Tibial nerve (tissue), 4 donors: ENCODE data around the gene CACNA1I. TPM values are rescaled to one million over a fixed set of nuclear protein-coding genes. Genes with fewer than 3 reads are reported as not detected.

ENCODE experiments used
- DNase-seq, 2 donors: peaks; one replicate each; pipeline ENCODE4 v3.0.0-alpha.2; 2019; ENCODE audit warnings: low spot score in 2 of 2
- H3K27ac ChIP-seq, 4 donors: fragments of 200-600 bp; sonication (generic) in 3 of 4; one replicate each; pipeline ENCODE4 v1.5.1; 2017 to 2019; ENCODE audit warnings: mild to moderate bottlenecking in 1 of 4
- H3K27me3 ChIP-seq, 2 donors: fragments of 200-600 bp; sonication (generic) in 1 of 2; one replicate each; pipeline versions ENCODE4 v1.5.1 to v1.6.0; 2017 to 2019
- H3K36me3 ChIP-seq, 3 donors: fragments of 200-600 bp; sonication (generic); one replicate each; pipeline ENCODE4 v1.5.1; 2018 to 2019
- H3K4me1 ChIP-seq, 4 donors: fragments of 200-600 bp; sonication (generic) in 3 of 4; one replicate each; pipeline ENCODE4 v1.5.1; 2017 to 2019
- H3K4me3 ChIP-seq, 4 donors: fragments of 200-600 bp; sonication (generic) in 3 of 4; one replicate each; pipeline ENCODE4 v1.5.1; 2017 to 2019; ENCODE audit warnings: mild to moderate bottlenecking in 1 of 4, moderate library complexity in 1 of 4
- H3K9me3 ChIP-seq, 4 donors: fragments of 200-600 bp; sonication (generic) in 3 of 4; one replicate each; pipeline ENCODE4 v1.5.1; 2017 to 2019
- CTCF ChIP-seq, 5 experiments: fragments of 200-600 bp in 3 of 5; fragments of 450-650 bp in 2 of 5; sonication (generic) in 3 of 5; IDR thresholded peaks; one replicate each; pipeline ENCODE4 v1.5.1; 2016 to 2019; ENCODE audit warnings: antibody characterized with exemption in 5 of 5, mild to moderate bottlenecking in 3 of 5, moderate library complexity in 2 of 5
- EP300 ChIP-seq, 2 donors: sonication (generic); formaldehyde crosslinking; IDR thresholded peaks; one replicate each; pipeline ENCODE4 v1.6.1; 2017; ENCODE audit warnings: antibody characterized with exemption in 2 of 2, mild to moderate bottlenecking in 1 of 2
- POLR2A ChIP-seq, 2 donors: fragments of 450-650 bp; IDR thresholded peaks; one replicate each; pipeline ENCODE4 v1.6.1; 2017; ENCODE audit warnings: antibody characterized with exemption in 2 of 2, mild to moderate bottlenecking in 2 of 2, moderate library complexity in 2 of 2
- WGBS, 2 donors: methylation state at CpG; one replicate each; pipeline ENCODE4 v1.1.5; 2018; 5-methylcytosine and 5-hydroxymethylcytosine counted together
- total RNA-seq, 4 donors: library from RNA; depleted of rRNA; stranded (reverse); fragments of >200 nt; gene quantifications; one replicate each; pipeline ENCODE4 v1.1.0, GENCODE V29; 2016

The CACNA1I gene
- total RNA-seq, 4 donors from 2014 or later: 0.42 to 0.78 (median 0.52) TPM

GRCh38 chr22:39728236-39728860 is 157.8 kb downstream of the CACNA1I start:
- DNase-seq: no peak
- Histone ChIP-seq H3K4me1 (no peaks in the 10 kb centered on the region), H3K9me3 (peaks cover 0 to 6% (median 0%) of the 10 kb centered on the region in 4 donors), H3K4me3 (no peak overlapping the region), H3K36me3 (no peaks in the 10 kb centered on the region), H3K27me3 (no peaks in the 10 kb centered on the region), H3K27ac (no peak overlapping the region)
- TF ChIP-seq POLR2A (IDR thresholded peaks at IDR 0.05) (no peak), CTCF (IDR thresholded peaks at IDR 0.05) (no peak), EP300 (IDR thresholded peaks at IDR 0.05) (no peak)
- WGBS, 2 donors: 83 to 88% methylated on average over 11 to 12 of the region's 12 CpGs

- H3K4me3 ChIP-seq: no peak overlapping the region
- 75 to 80% methylated on average over 13 of the region's 13 CpGs for WGBS, 2 donors
- H3K9me3 ChIP-seq: peaks cover 0 to 6% (median 0%) of the 10 kb centered on the region in 4 donors
- H3K4me1 ChIP-seq: no peaks in the 10 kb centered on the region
- DNase-seq: no peak
- no peaks in the 10 kb centered on the region for H3K27me3 ChIP-seq
- no peak overlapping the region for H3K27ac ChIP-seq
- no peaks in the 10 kb centered on the region for H3K36me3 ChIP-seq
- no peak for TF ChIP-seq POLR2A (IDR thresholded peaks at IDR 0.05)
- no peak for TF ChIP-seq CTCF (IDR thresholded peaks at IDR 0.05)
- no peak for TF ChIP-seq EP300 (IDR thresholded peaks at IDR 0.05)
Measured at GRCh38 chr22:39729141-39729934, 158.8 kb downstream of the CACNA1I start.

GRCh38 chr22:39731481-39731880 is 160.9 kb downstream of the CACNA1I start:
- Histone ChIP-seq H3K36me3 (no peaks in the 10 kb centered on the region), H3K4me3 (no peak overlapping the region), H3K4me1 (no peaks in the 10 kb centered on the region), H3K9me3 (peaks cover 0 to 6% (median 0%) of the 10 kb centered on the region in 4 donors), H3K27me3 (no peaks in the 10 kb centered on the region), H3K27ac (no peak overlapping the region)
- no peak for DNase-seq
- TF ChIP-seq CTCF (IDR thresholded peaks at IDR 0.05) (no peak), POLR2A (IDR thresholded peaks at IDR 0.05) (no peak), EP300 (IDR thresholded peaks at IDR 0.05) (no peak)
- 20 to 87% methylated on average over 1 to 5 of the region's 5 CpGs for WGBS, 2 donors

- H3K27ac ChIP-seq: no peak overlapping the region
- no peaks in the 10 kb centered on the region for H3K4me1 ChIP-seq
- no peak for TF ChIP-seq CTCF (IDR thresholded peaks at IDR 0.05)
- no peak for TF ChIP-seq EP300 (IDR thresholded peaks at IDR 0.05)
- H3K4me3 ChIP-seq: no peak overlapping the region
- H3K27me3 ChIP-seq: no peaks in the 10 kb centered on the region
- no peak for DNase-seq
- 38 to 49% methylated on average over 10 to 12 of the region's 12 CpGs for WGBS, 2 donors
- no peaks in the 10 kb centered on the region for H3K36me3 ChIP-seq
- peaks cover 0 to 6% (median 0%) of the 10 kb centered on the region in 4 donors for H3K9me3 ChIP-seq
Measured at GRCh38 chr22:39731881-39732555, 161.5 kb downstream of the CACNA1I start.

GRCh38 chr22:39732625-39733024 is 162.1 kb downstream of the CACNA1I start:
- WGBS, 2 donors: 66 to 69% methylated on average over 8 of the region's 8 CpGs
- Histone ChIP-seq H3K4me1 (no peaks in the 10 kb centered on the region), H3K27ac (no peak overlapping the region), H3K9me3 (peaks cover 0 to 6% (median 0%) of the 10 kb centered on the region in 4 donors), H3K27me3 (no peaks in the 10 kb centered on the region), H3K36me3 (no peaks in the 10 kb centered on the region), H3K4me3 (no peak overlapping the region)
- no peak for DNase-seq
- TF ChIP-seq EP300 (IDR thresholded peaks at IDR 0.05): no peak
- no peak for TF ChIP-seq POLR2A (IDR thresholded peaks at IDR 0.05)
- no peak for TF ChIP-seq CTCF (IDR thresholded peaks at IDR 0.05)
